ENCODE measurements around the gene ILF3. TPM values are rescaled to one million over a fixed set of nuclear protein-coding genes. Genes with fewer than 3 reads are reported as not detected.
"Not testable (repeated sequence)": the region's sequence is repeated elsewhere in the genome, so short reads cannot be mapped to it uniquely, and the experiment has no call there.

ILF3 gene
- total RNA-seq, 1 donor = 136 TPM

GRCh38 chr19:10661946-10662345 is 7.8 kb downstream of the ILF3 start:
- DNase-seq (ENCODE audit: low read depth) = no peak
- no peak overlapping the region for H3K4me3 ChIP-seq (ENCODE audit: low read depth, low read length)
- no peak for TF ChIP-seq CTCF (IDR thresholded peaks at IDR 0.05; ENCODE audit: insufficient read depth, low read depth, low read length)

- no peak overlapping the region for H3K4me3 ChIP-seq (ENCODE audit: low read depth, low read length)
- no peak for DNase-seq (ENCODE audit: low read depth)
Measured at GRCh38 chr19:10662384-10663251, 8.5 kb downstream of the ILF3 start.

GRCh38 chr19:10663252-10663563 is 9.1 kb downstream of the ILF3 start:
- H3K4me3 ChIP-seq (ENCODE audit: low read depth, low read length); DNase-seq (ENCODE audit: low read depth): not testable (repeated sequence)

More at GRCh38 chr19:10662384-10663251, 8.5 kb downstream of the ILF3 start:
- TF ChIP-seq CTCF (IDR thresholded peaks at IDR 0.05; ENCODE audit: insufficient read depth, low read depth, low read length) = no peak

GRCh38 chr19:10667867-10668266 is 13.7 kb downstream of the ILF3 start:
- no peak for DNase-seq (ENCODE audit: low read depth)
- no peak for TF ChIP-seq CTCF (IDR thresholded peaks at IDR 0.05; ENCODE audit: insufficient read depth, low read depth, low read length)
- no peak overlapping the region for H3K4me3 ChIP-seq (ENCODE audit: low read depth, low read length)

- no peak for TF ChIP-seq CTCF (IDR thresholded peaks at IDR 0.05; ENCODE audit: insufficient read depth, low read depth, low read length)
- no peak for DNase-seq (ENCODE audit: low read depth)
- no peak overlapping the region for H3K4me3 ChIP-seq (ENCODE audit: low read depth, low read length)
Measured at GRCh38 chr19:10669246-10669645, 15.1 kb downstream of the ILF3 start.

- TF ChIP-seq CTCF (IDR thresholded peaks at IDR 0.05; ENCODE audit: insufficient read depth, low read depth, low read length) = no peak
- DNase-seq (ENCODE audit: low read depth) = peak; percentile 81
- H3K4me3 ChIP-seq (ENCODE audit: low read depth, low read length) = no peak overlapping the region
Measured at GRCh38 chr19:10670182-10670581, 16.0 kb downstream of the ILF3 start.

GRCh38 chr19:10670876-10671804 is 17.0 kb downstream of the ILF3 start:
- TF ChIP-seq CTCF (IDR thresholded peaks at IDR 0.05; ENCODE audit: insufficient read depth, low read depth, low read length) = no peak
- no peak for DNase-seq (ENCODE audit: low read depth)
- H3K4me3 ChIP-seq (ENCODE audit: low read depth, low read length) = no peak overlapping the region

GRCh38 chr19:10671922-10672321 is 17.8 kb downstream of the ILF3 start:
- not testable (repeated sequence) for H3K4me3 ChIP-seq (ENCODE audit: low read depth, low read length); DNase-seq (ENCODE audit: low read depth)

- H3K4me3 ChIP-seq (ENCODE audit: low read depth, low read length); DNase-seq (ENCODE audit: low read depth): not testable (repeated sequence)
Measured at GRCh38 chr19:10675214-10675613, 21.1 kb downstream of the ILF3 start.
